Measurements from ENCODE around the gene KLHL29.

The KLHL29 gene

GRCh38 chr2:23586741-23587306, 201.8 kb downstream of the KLHL29 start:
- no peak overlapping the region for H2AFZ ChIP-seq (ENCODE audit: low read length)
- H3F3A ChIP-seq (ENCODE audit: insufficient read depth, low read length), result no peaks in the 10 kb centered on the region
- no peak for DNase-seq
- H3K4me1 ChIP-seq (ENCODE audit: low read length), result no peaks in the 10 kb centered on the region
- H3K9ac ChIP-seq (ENCODE audit: low read length), result no peak overlapping the region
- no peaks in the 10 kb centered on the region for H3K36me3 ChIP-seq (replicated peaks; ENCODE audit: insufficient read depth, low read length)
- no peak overlapping the region for H3K27ac ChIP-seq (ENCODE audit: low read length)
- H3K4me2 ChIP-seq (ENCODE audit: low read depth, low read length), result no peak overlapping the region
- TF ChIP-seq CTCF (IDR thresholded peaks at IDR 0.05; ENCODE audit: low read length) (no peak), EZH2 (optimal IDR thresholded peaks at IDR 0.05; ENCODE audit: low read depth, low read length) (no peak), EZH2phosphoT487 (IDR thresholded peaks at IDR 0.05; ENCODE audit: low read length) (no peak)
- no peaks in the 10 kb centered on the region for H3K9me2 ChIP-seq (replicated peaks; ENCODE audit: insufficient read depth, low read length)
- no peaks in the 10 kb centered on the region for H4K20me1 ChIP-seq (ENCODE audit: insufficient read depth, low read length)
- H3K27me3 ChIP-seq (replicated peaks; ENCODE audit: insufficient read depth, low read length), result no peaks in the 10 kb centered on the region
- H3K79me2 ChIP-seq (ENCODE audit: low read length), result no peaks in the 10 kb centered on the region
- no peaks in the 10 kb centered on the region for H3K9me3 ChIP-seq (replicated peaks; ENCODE audit: insufficient read depth, low read length)
- H3K4me3 ChIP-seq (ENCODE audit: low read length), result no peak overlapping the region

GRCh38 chr2:23587341-23587880, 202.4 kb downstream of the KLHL29 start:
- no peak overlapping the region for H2AFZ ChIP-seq (ENCODE audit: low read length)
- no peak overlapping the region for H3K4me2 ChIP-seq (ENCODE audit: low read depth, low read length)
- no peaks in the 10 kb centered on the region for H3K9me3 ChIP-seq (replicated peaks; ENCODE audit: insufficient read depth, low read length)
- H3K27ac ChIP-seq (ENCODE audit: low read length), result no peak overlapping the region
- H3K9ac ChIP-seq (ENCODE audit: low read length), result no peak overlapping the region
- DNase-seq, result no peak
- no peaks in the 10 kb centered on the region for H4K20me1 ChIP-seq (ENCODE audit: insufficient read depth, low read length)
- H3K36me3 ChIP-seq (replicated peaks; ENCODE audit: insufficient read depth, low read length), result no peaks in the 10 kb centered on the region
- H3K4me1 ChIP-seq (ENCODE audit: low read length), result no peaks in the 10 kb centered on the region
- H3K4me3 ChIP-seq (ENCODE audit: low read length), result no peak overlapping the region
- H3F3A ChIP-seq (ENCODE audit: insufficient read depth, low read length), result no peaks in the 10 kb centered on the region
- H3K9me2 ChIP-seq (replicated peaks; ENCODE audit: insufficient read depth, low read length), result no peaks in the 10 kb centered on the region
- no peaks in the 10 kb centered on the region for H3K27me3 ChIP-seq (replicated peaks; ENCODE audit: insufficient read depth, low read length)
- no peaks in the 10 kb centered on the region for H3K79me2 ChIP-seq (ENCODE audit: low read length)
- TF ChIP-seq CTCF (IDR thresholded peaks at IDR 0.05; ENCODE audit: low read length) (no peak), EZH2phosphoT487 (IDR thresholded peaks at IDR 0.05; ENCODE audit: low read length) (no peak), EZH2 (optimal IDR thresholded peaks at IDR 0.05; ENCODE audit: low read depth, low read length) (no peak)

- no peak overlapping the region for H3K27ac ChIP-seq (ENCODE audit: low read length)
- H3F3A ChIP-seq (ENCODE audit: insufficient read depth, low read length), result no peaks in the 10 kb centered on the region
- no peak for DNase-seq
- H3K4me2 ChIP-seq (ENCODE audit: low read depth, low read length), result no peak overlapping the region
- H2AFZ ChIP-seq (ENCODE audit: low read length), result no peak overlapping the region
- no peaks in the 10 kb centered on the region for H3K9me2 ChIP-seq (replicated peaks; ENCODE audit: insufficient read depth, low read length)
- H3K27me3 ChIP-seq (replicated peaks; ENCODE audit: insufficient read depth, low read length), result no peaks in the 10 kb centered on the region
- TF ChIP-seq EZH2phosphoT487 (IDR thresholded peaks at IDR 0.05; ENCODE audit: low read length), result no peak
- TF ChIP-seq CTCF (IDR thresholded peaks at IDR 0.05; ENCODE audit: low read length), result no peak
- no peak for TF ChIP-seq EZH2 (optimal IDR thresholded peaks at IDR 0.05; ENCODE audit: low read depth, low read length)
- H3K4me3 ChIP-seq (ENCODE audit: low read length), result no peak overlapping the region
- no peaks in the 10 kb centered on the region for H3K4me1 ChIP-seq (ENCODE audit: low read length)
- H3K9me3 ChIP-seq (replicated peaks; ENCODE audit: insufficient read depth, low read length), result no peaks in the 10 kb centered on the region
- H3K36me3 ChIP-seq (replicated peaks; ENCODE audit: insufficient read depth, low read length), result no peaks in the 10 kb centered on the region
- no peaks in the 10 kb centered on the region for H3K79me2 ChIP-seq (ENCODE audit: low read length)
- no peaks in the 10 kb centered on the region for H4K20me1 ChIP-seq (ENCODE audit: insufficient read depth, low read length)
- H3K9ac ChIP-seq (ENCODE audit: low read length), result no peak overlapping the region
These were observed 203.1 kb downstream of the KLHL29 start for GRCh38 chr2:23588106-23588505.
